Measurements from ENCODE around the gene IQCH.
A peak's percentile ranks its signal among the peaks of the same experiment; 100 is the strongest.

IQCH gene

GRCh38 chr15:67533873-67534272 is 279.3 kb downstream of the IQCH start:
- H3K4me1 ChIP-seq (ENCODE audit: control insufficient read depth, insufficient read depth, low read length), result no peaks in the 10 kb centered on the region
- no peak overlapping the region for H3K9ac ChIP-seq (ENCODE audit: low read length in 2 of 2)
- no peak overlapping the region for H3K4me3 ChIP-seq (ENCODE audit: low read length in 2 of 2)
- H3K27ac ChIP-seq (ENCODE audit: low read length), result no peak overlapping the region
- no peaks in the 10 kb centered on the region for H3K27me3 ChIP-seq (ENCODE audit: control insufficient read depth in 1 of 2, insufficient read depth in 2 of 2, low read length in 2 of 2)
- H3K9me3 ChIP-seq (ENCODE audit: control insufficient read depth in 2 of 2, low read length in 2 of 2), result no peaks in the 10 kb centered on the region
- H3K36me3 ChIP-seq (ENCODE audit: control insufficient read depth in 2 of 2, insufficient read depth in 2 of 2, low read length in 2 of 2), result no peaks in the 10 kb centered on the region

- no peaks in the 10 kb centered on the region for H3K36me3 ChIP-seq (ENCODE audit: control insufficient read depth in 2 of 2, insufficient read depth in 2 of 2, low read length in 2 of 2)
- H3K9me3 ChIP-seq (ENCODE audit: control insufficient read depth in 2 of 2, low read length in 2 of 2), result no peaks in the 10 kb centered on the region
- no peak overlapping the region for H3K27ac ChIP-seq (ENCODE audit: low read length)
Observed at GRCh38 chr15:67534360-67534759, 279.8 kb downstream of the IQCH start.

GRCh38 chr15:67537771-67538170 is 283.2 kb downstream of the IQCH start:
- H3K9me3 ChIP-seq (ENCODE audit: control insufficient read depth in 2 of 2, low read length in 2 of 2), result no peaks in the 10 kb centered on the region
- H3K4me3 ChIP-seq (ENCODE audit: low read length in 2 of 2), result no peak overlapping the region
- no peak overlapping the region for H3K9ac ChIP-seq (ENCODE audit: low read length in 2 of 2)
- H3K4me1 ChIP-seq (ENCODE audit: control insufficient read depth, insufficient read depth, low read length), result no peaks in the 10 kb centered on the region
- H3K27me3 ChIP-seq (ENCODE audit: control insufficient read depth in 1 of 2, insufficient read depth in 2 of 2, low read length in 2 of 2), result no peaks in the 10 kb centered on the region
- H3K36me3 ChIP-seq (ENCODE audit: control insufficient read depth in 2 of 2, insufficient read depth in 2 of 2, low read length in 2 of 2), result no peaks in the 10 kb centered on the region
- H3K27ac ChIP-seq (ENCODE audit: low read length), result no peak overlapping the region

More at GRCh38 chr15:67534360-67534759, 279.8 kb downstream of the IQCH start:
- Histone ChIP-seq H3K4me1 (ENCODE audit: control insufficient read depth, insufficient read depth, low read length) (no peaks in the 10 kb centered on the region), H3K4me3 (ENCODE audit: low read length in 2 of 2) (no peak overlapping the region), H3K9ac (ENCODE audit: low read length in 2 of 2) (no peak overlapping the region), H3K27me3 (ENCODE audit: control insufficient read depth in 1 of 2, insufficient read depth in 2 of 2, low read length in 2 of 2) (no peaks in the 10 kb centered on the region)

- H3K4me1 ChIP-seq (ENCODE audit: control insufficient read depth, insufficient read depth, low read length), result peaks cover 15% of the 10 kb centered on the region
- no peaks in the 10 kb centered on the region for H3K9me3 ChIP-seq (ENCODE audit: control insufficient read depth in 2 of 2, low read length in 2 of 2)
- H3K4me3 ChIP-seq (ENCODE audit: low read length in 2 of 2), result peak within 1 kb of the TSS; percentile 90 to 96
- H3K36me3 ChIP-seq (ENCODE audit: control insufficient read depth in 2 of 2, insufficient read depth in 2 of 2, low read length in 2 of 2), result peaks cover 4 to 6% of the 10 kb centered on the region in 2 donors
- peak within 1 kb of the TSS; percentile 87 to 93 for H3K9ac ChIP-seq (ENCODE audit: low read length in 2 of 2)
- H3K27me3 ChIP-seq (ENCODE audit: control insufficient read depth in 1 of 2, insufficient read depth in 2 of 2, low read length in 2 of 2), result no peaks in the 10 kb centered on the region
- peak within 1 kb of the TSS; percentile 78 for H3K27ac ChIP-seq (ENCODE audit: low read length)
Observed at GRCh38 chr15:67542420-67543347, 288.1 kb downstream of the IQCH start, which contains the start of gene MAP2K5. MAP2K5 (plus strand) TSS chr15:67542703; CDS start chr15:67543336, 633 bp downstream.

- H3K27me3 ChIP-seq (ENCODE audit: control insufficient read depth in 1 of 2, insufficient read depth in 2 of 2, low read length in 2 of 2), result no peaks in the 10 kb centered on the region
- peaks cover 18% of the 10 kb centered on the region for H3K4me1 ChIP-seq (ENCODE audit: control insufficient read depth, insufficient read depth, low read length)
- H3K36me3 ChIP-seq (ENCODE audit: control insufficient read depth in 2 of 2, insufficient read depth in 2 of 2, low read length in 2 of 2), result peaks cover 4 to 6% of the 10 kb centered on the region in 2 donors
- H3K9me3 ChIP-seq (ENCODE audit: control insufficient read depth in 2 of 2, low read length in 2 of 2), result no peaks in the 10 kb centered on the region
- peak overlapping the region; percentile 90 to 96 for H3K4me3 ChIP-seq (ENCODE audit: low read length in 2 of 2)
- H3K9ac ChIP-seq (ENCODE audit: low read length in 2 of 2), result peak overlapping the region; percentile 87 to 93
- H3K27ac ChIP-seq (ENCODE audit: low read length), result peak overlapping the region; percentile 78
Observed at GRCh38 chr15:67543348-67543718, 288.7 kb downstream of the IQCH start.

GRCh38 chr15:67544475-67544874 is 289.9 kb downstream of the IQCH start:
- no peak overlapping the region for H3K9ac ChIP-seq (ENCODE audit: low read length in 2 of 2)
- H3K4me3 ChIP-seq (ENCODE audit: low read length in 2 of 2), result no peak overlapping the region
- H3K27ac ChIP-seq (ENCODE audit: low read length), result no peak overlapping the region
- no peaks in the 10 kb centered on the region for H3K27me3 ChIP-seq (ENCODE audit: control insufficient read depth in 1 of 2, insufficient read depth in 2 of 2, low read length in 2 of 2)
- H3K36me3 ChIP-seq (ENCODE audit: control insufficient read depth in 2 of 2, insufficient read depth in 2 of 2, low read length in 2 of 2), result peaks cover 4 to 6% of the 10 kb centered on the region in 2 donors
- H3K4me1 ChIP-seq (ENCODE audit: control insufficient read depth, insufficient read depth, low read length), result peaks cover 19% of the 10 kb centered on the region
- H3K9me3 ChIP-seq (ENCODE audit: control insufficient read depth in 2 of 2, low read length in 2 of 2), result no peaks in the 10 kb centered on the region

GRCh38 chr15:67545864-67546263 is 291.3 kb downstream of the IQCH start:
- Histone ChIP-seq H3K4me3 (ENCODE audit: low read length in 2 of 2) (no peak overlapping the region), H3K9me3 (ENCODE audit: control insufficient read depth in 2 of 2, low read length in 2 of 2) (no peaks in the 10 kb centered on the region), H3K27ac (ENCODE audit: low read length) (no peak overlapping the region), H3K27me3 (ENCODE audit: control insufficient read depth in 1 of 2, insufficient read depth in 2 of 2, low read length in 2 of 2) (no peaks in the 10 kb centered on the region), H3K4me1 (ENCODE audit: control insufficient read depth, insufficient read depth, low read length) (peaks cover 19% of the 10 kb centered on the region), H3K9ac (ENCODE audit: low read length in 2 of 2) (no peak overlapping the region), H3K36me3 (ENCODE audit: control insufficient read depth in 2 of 2, insufficient read depth in 2 of 2, low read length in 2 of 2) (peaks cover 4 to 6% of the 10 kb centered on the region in 2 donors)

GRCh38 chr15:67547064-67547463 is 292.5 kb downstream of the IQCH start:
- no peaks in the 10 kb centered on the region for H3K9me3 ChIP-seq (ENCODE audit: control insufficient read depth in 2 of 2, low read length in 2 of 2)
- H3K9ac ChIP-seq (ENCODE audit: low read length in 2 of 2), result no peak overlapping the region
- H3K36me3 ChIP-seq (ENCODE audit: control insufficient read depth in 2 of 2, insufficient read depth in 2 of 2, low read length in 2 of 2), result peaks cover 4 to 12% of the 10 kb centered on the region in 2 donors
- H3K27me3 ChIP-seq (ENCODE audit: control insufficient read depth in 1 of 2, insufficient read depth in 2 of 2, low read length in 2 of 2), result no peaks in the 10 kb centered on the region
- H3K4me3 ChIP-seq (ENCODE audit: low read length in 2 of 2), result no peak overlapping the region
- H3K27ac ChIP-seq (ENCODE audit: low read length), result no peak overlapping the region
- peaks cover 19% of the 10 kb centered on the region for H3K4me1 ChIP-seq (ENCODE audit: control insufficient read depth, insufficient read depth, low read length)

GRCh38 chr15:67547836-67548235 is 293.2 kb downstream of the IQCH start:
- peaks cover 19% of the 10 kb centered on the region for H3K4me1 ChIP-seq (ENCODE audit: control insufficient read depth, insufficient read depth, low read length)
- H3K36me3 ChIP-seq (ENCODE audit: control insufficient read depth in 2 of 2, insufficient read depth in 2 of 2, low read length in 2 of 2), result peaks cover 4 to 12% of the 10 kb centered on the region in 2 donors
- peak overlapping the region in 1 of 2 donors; percentile 30 for H3K9ac ChIP-seq (ENCODE audit: low read length in 2 of 2)
- peak overlapping the region; percentile 31 for H3K27ac ChIP-seq (ENCODE audit: low read length)
- H3K4me3 ChIP-seq (ENCODE audit: low read length in 2 of 2), result no peak overlapping the region
- H3K9me3 ChIP-seq (ENCODE audit: control insufficient read depth in 2 of 2, low read length in 2 of 2), result no peaks in the 10 kb centered on the region
- no peaks in the 10 kb centered on the region for H3K27me3 ChIP-seq (ENCODE audit: control insufficient read depth in 1 of 2, insufficient read depth in 2 of 2, low read length in 2 of 2)

GRCh38 chr15:67548236-67548852 is 293.8 kb downstream of the IQCH start:
- Histone ChIP-seq H3K9me3 (ENCODE audit: control insufficient read depth in 2 of 2, low read length in 2 of 2) (no peaks in the 10 kb centered on the region), H3K4me3 (ENCODE audit: low read length in 2 of 2) (no peak overlapping the region), H3K36me3 (ENCODE audit: control insufficient read depth in 2 of 2, insufficient read depth in 2 of 2, low read length in 2 of 2) (peaks cover 4 to 12% of the 10 kb centered on the region in 2 donors), H3K27ac (ENCODE audit: low read length) (peak overlapping the region; percentile 31), H3K27me3 (ENCODE audit: control insufficient read depth in 1 of 2, insufficient read depth in 2 of 2, low read length in 2 of 2) (no peaks in the 10 kb centered on the region), H3K4me1 (ENCODE audit: control insufficient read depth, insufficient read depth, low read length) (peaks cover 16% of the 10 kb centered on the region), H3K9ac (ENCODE audit: low read length in 2 of 2) (peak overlapping the region in 1 of 2 donors; percentile 36)

Measured in stomach smooth muscle (tissue), 2 donors.